ENCODE data around the gene MGA.

DNA sequence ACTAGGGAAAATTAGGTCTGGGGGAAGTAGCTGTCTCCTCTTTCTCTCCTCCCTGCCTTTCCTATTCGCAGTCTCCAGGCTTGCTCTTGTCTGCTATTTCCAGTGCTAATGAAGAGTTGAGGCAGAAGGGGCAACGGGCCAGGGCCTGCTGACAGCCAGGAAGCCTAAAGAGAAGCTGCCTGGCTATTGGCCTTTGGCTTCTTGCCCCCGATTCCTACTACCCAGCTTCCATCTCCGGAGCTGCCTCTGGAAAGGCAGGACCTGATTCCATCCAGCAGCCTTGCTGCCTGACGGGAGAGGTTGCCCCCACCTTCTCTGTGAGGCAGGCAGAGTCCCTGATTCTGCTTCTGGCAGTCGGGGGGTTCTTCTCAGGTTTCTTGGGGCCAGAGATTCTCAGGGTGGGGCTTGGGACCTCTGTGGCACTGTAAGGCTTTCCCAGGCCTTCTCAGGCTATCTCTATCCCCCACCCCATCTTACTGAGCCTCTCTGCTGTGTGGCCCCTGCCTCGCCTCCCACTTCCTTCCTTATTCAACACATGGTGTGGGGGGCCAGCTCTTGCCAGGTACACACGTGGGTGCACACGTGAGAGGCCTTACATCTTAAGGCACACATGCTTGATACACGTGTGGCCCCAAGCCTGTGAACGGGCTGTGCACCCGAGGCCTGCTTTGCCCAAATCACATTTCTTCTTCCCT, 149.5 kb downstream of the MGA start:
- TF ChIP-seq, protein P1, sequence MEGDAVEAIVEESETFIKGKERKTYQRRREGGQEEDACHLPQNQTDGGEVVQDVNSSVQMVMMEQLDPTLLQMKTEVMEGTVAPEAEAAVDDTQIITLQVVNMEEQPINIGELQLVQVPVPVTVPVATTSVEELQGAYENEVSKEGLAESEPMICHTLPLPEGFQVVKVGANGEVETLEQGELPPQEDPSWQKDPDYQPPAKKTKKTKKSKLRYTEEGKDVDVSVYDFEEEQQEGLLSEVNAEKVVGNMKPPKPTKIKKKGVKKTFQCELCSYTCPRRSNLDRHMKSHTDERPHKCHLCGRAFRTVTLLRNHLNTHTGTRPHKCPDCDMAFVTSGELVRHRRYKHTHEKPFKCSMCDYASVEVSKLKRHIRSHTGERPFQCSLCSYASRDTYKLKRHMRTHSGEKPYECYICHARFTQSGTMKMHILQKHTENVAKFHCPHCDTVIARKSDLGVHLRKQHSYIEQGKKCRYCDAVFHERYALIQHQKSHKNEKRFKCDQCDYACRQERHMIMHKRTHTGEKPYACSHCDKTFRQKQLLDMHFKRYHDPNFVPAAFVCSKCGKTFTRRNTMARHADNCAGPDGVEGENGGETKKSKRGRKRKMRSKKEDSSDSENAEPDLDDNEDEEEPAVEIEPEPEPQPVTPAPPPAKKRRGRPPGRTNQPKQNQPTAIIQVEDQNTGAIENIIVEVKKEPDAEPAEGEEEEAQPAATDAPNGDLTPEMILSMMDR (IDR thresholded peaks at IDR 0.05; ENCODE audit: insufficient read depth, low read length, poor library complexity, severe bottlenecking) = no peak
- TF ChIP-seq EZH2phosphoT487 (conservative IDR thresholded peaks at IDR 0.05; ENCODE audit: low read length) = no peak

Measured in SU-DHL-6 (cell line).